CD4-positive, alpha-beta T cell treated with Interleukin-6 at 100 ng/mL for 8 hours (primary cell): ENCODE data around the gene RBL2.
"Not testable (repeated sequence)": the region's sequence is repeated elsewhere in the genome, so short reads cannot be mapped to it uniquely, and the experiment has no call there.

Experiments
- DNase-seq: peaks from one replicate; pipeline ENCODE4 v3.0.0-alpha.2; 2020; ENCODE audit warnings: mixed read lengths, low spot score

RBL2 gene

DNA sequence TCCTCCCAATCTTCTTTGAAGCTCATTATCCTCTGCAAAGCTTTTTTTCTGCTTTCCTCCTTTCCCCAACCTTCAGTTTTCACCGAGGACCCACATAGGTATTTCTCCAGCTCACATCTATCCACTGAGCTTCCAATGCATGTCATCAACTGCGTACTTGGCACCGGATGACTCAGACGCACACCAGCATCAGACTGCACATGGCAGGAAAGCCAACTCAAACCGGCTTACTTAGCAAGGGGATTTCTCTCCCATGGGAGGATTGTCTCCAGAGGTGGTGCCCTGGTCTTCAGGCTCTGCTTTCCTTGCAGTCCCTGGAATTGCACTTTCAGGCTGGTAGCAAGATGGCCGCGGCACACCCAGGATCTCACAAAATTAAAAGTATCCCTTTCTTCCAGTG lies 70.4 kb downstream of the RBL2 start:
- no peak for DNase-seq

DNA sequence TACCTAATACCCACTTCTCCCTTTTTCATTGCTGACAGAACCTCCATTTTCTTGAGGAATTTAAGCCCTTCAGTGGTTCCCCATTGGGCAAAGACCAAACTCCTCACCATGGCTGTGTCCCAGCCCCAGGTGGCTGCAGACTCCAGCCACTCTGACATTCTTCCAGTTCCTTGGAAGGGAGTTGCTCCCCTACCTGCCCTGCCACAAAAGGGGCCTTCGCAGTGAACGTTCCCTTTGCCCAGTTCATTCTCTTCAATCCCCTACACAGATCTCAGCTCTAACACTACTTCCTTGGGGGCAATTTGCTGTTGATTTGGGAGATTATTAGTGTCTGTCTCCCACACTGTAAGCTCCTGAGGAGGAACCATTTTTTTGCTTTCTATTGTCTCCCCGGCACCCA lies 72.0 kb downstream of the RBL2 start:
- no peak for DNase-seq

- no peak for DNase-seq
Observed at GRCh38 chr16:53507464-53508179, 73.4 kb downstream of the RBL2 start.

- peak; percentile 51 for DNase-seq
Observed at GRCh38 chr16:53509906-53510703, 75.8 kb downstream of the RBL2 start.

- no peak for DNase-seq
Observed at GRCh38 chr16:53510704-53511070, 76.4 kb downstream of the RBL2 start.

DNA sequence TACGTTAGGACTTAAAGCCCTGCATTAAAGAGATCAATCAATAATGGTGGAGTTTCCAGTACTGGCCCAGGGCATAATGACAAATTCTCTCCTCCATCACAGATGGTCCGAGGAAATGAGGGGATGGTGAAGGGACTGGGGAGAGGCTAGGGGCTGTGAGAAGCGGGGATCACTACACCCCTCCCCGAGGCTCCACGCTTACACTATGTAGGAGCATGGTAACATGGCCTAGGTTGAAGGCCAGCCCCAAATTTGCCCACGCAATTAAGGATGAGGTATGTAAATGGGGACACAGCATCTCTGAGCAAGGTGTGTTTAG lies 76.8 kb downstream of the RBL2 start:
- DNase-seq, result no peak

- DNase-seq, result no peak
Observed at GRCh38 chr16:53511403-53512280, 77.4 kb downstream of the RBL2 start.

DNA sequence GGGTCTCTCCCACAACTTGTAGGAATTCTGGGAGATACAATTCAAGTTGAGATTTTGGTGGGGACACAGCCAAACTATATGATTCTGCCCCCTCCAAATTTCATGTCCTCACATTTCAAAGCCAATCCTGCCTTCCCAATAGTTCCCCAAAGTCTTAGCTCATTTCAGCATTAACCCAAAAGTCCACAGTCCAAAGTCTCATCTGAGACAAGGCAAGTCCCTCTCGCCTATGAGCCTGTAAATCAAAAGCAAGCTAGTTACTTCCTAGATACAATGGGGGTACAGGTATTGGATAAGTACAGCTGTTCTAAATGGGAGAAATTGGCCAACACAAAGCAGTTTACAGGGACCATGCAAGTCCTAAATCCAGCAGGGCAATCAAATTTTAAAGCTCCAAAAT lies 78.5 kb downstream of the RBL2 start:
- DNase-seq, result not testable (repeated sequence)

GRCh38 chr16:53515259-53515658 lies 81.0 kb downstream of the RBL2 start:
- DNase-seq, result no peak

DNA sequence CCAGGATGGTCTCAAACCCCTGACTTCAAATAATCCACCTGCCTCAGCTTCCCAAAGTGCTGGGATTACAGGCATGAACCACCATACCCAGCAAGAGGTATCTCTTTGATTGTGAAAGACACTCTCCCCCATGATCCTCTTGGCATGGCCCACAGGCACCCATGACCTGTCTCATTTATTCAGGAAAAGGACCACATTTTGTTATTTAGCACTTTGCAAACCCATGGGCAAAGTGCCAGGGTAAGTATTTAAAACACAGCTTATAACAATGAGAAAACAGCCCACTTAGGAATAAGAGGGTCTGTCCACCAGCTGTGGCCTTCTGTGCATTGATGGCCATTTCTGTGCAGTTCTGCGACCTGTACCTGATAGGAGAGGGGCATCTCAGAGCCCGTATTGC lies 81.5 kb downstream of the RBL2 start:
- DNase-seq, result no peak

DNA sequence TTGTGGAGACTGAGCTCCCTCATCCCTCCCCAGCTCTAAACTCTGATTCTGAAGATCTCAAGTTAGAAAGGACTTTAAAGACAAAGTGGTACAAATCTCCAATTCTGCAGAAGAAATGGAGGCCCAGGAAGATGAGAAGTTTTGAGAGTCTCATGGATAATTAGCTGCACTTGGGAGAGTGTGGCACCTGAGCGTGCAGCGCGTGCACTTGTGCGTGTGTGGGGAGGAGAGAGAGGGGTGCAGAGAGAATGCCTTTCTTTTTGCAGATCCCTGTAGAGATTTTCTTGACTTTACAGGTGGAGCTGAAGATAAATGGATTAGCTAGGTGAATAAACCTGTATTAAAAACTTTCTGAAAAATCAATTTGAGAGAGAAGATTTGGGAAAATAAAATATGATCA lies 83.6 kb downstream of the RBL2 start:
- no peak for DNase-seq

- peak; percentile 79 for DNase-seq
Observed at GRCh38 chr16:53518550-53519416, 84.5 kb downstream of the RBL2 start.

DNA sequence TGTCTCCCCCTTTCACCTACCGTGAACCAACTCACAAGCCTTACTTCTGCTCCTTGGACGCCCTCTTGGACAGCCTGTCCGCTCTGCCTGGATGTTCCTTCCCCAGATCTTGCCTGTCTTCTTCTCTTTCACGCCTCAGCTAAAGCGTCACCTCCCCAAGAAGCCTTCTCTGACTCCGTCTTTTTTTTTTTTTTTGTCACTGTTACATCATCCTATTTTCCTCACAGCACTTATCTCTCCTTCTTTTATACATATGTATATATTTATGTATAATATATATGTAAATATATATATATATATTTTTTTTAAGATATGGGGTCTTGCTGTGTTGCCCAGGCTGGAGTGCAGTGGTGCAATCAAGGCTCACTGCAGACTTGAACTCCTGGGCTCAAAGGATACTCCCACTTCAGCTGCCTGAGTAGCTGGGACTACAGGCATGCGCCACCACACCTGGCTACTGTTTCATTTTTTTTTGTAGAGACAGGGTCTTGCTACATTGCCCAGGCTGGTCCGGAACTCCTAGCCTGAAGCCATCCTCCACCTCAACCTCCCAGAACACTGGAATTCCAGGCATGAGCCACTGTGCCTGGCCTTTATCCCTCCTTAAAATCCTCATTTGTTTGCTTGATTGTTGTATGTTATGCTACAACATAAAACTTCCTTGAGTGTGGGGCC lies 85.3 kb downstream of the RBL2 start:
- no peak for DNase-seq

DNA sequence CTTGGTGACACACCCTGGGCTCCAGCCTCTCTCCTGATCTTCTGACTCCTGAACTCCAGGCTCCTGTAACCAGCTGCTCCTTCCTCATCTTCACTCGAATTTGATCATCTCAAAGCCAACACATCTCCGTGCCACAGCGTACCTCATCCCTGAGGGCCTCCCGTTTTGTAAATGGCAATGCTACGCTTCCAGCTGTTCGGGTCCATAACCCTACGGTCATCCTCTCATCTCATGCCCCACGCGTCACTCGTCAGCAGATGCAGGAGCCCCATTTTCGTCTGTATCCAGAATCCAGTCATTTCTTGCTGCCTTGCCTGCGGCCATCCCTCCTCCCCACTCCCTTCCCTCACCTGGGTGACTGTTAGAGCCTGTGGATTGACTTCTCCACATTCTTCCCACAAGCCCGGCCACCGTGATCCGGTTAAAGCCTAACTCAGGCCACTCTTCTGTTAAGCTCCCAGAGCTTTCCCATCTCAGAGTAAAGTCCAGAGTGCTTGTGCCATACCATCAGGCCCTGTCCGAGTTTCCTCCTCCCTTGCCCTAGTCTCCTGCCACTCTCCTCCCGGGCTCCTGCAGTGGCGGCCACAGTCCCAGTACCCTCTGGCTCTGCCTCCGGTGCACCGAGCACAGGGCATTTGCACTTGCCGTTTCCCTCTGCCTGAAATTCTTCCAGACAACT lies 89.0 kb downstream of the RBL2 start:
- DNase-seq, result no peak

- no peak for DNase-seq
Observed at GRCh38 chr16:53523971-53524548, 89.8 kb downstream of the RBL2 start.

DNA sequence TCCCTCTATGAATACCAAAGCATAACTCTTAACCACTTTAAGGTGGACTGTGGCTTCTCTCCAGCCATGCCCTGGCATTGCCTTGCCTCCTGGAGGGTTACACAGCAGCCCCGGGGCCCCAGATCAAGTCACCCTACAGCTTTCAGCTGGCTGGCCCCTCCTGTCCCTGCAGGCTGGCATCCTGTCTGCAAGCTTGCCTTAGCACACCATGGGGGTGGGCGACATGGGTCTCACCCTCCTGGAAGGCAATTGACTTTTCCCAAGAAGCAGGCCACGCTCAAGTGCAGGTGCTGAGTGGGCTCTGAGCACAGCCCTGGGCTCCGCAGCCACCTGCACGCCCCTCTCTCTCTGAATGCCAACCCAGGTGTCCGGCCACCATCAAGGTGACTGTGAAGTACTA lies 94.5 kb downstream of the RBL2 start:
- DNase-seq, result no peak

GRCh38 chr16:53529513-53529912 lies 95.2 kb downstream of the RBL2 start:
- no peak for DNase-seq

- DNase-seq, result no peak
Observed at GRCh38 chr16:53530046-53530445, 95.8 kb downstream of the RBL2 start.

DNA sequence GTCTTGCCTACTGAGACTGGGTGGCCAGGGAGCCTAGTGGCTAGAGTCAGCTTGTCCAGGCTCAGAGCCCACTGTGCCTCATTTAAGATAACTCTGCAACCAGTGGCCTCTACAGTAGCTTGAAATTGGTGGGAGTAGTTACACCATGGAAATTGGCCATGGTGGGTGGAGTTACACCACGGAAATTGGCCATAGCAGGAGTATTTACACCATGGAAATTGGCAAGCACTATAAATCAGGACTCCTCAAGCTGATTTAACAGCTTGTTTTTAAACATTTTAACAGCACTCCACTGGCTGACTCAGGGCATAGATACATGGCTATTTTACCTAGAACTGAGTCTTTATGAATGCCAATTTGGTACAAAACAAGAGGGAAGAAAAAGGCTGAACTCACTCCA lies 96.5 kb downstream of the RBL2 start:
- DNase-seq, result no peak

GRCh38 chr16:53534206-53534605 lies 99.9 kb downstream of the RBL2 start:
- DNase-seq, result no peak
